Trophoblast cell (in vitro differentiated cells and primary cell): ENCODE measurements around the gene ANKRD55.

Experiments
- DNase-seq, 2 donors: peaks; one replicate each; pipeline ENCODE4 v3.0.0-alpha.2; 2016
- H2AFZ ChIP-seq: 2 replicates; pipeline ENCODE4 v1.6.1; 2013; ENCODE audit warnings: low read length, moderate library complexity, mild to moderate bottlenecking; ENCODE audit not compliant: insufficient read depth, poor library complexity
- H2AK5ac ChIP-seq: 2 replicates; pipeline ENCODE4 v1.6.1; 2013; ENCODE audit warnings: mild to moderate bottlenecking, low read length
- H2BK120ac ChIP-seq: 2 replicates; pipeline ENCODE4 v1.6.1; 2013; ENCODE audit warnings: low read length, mild to moderate bottlenecking, moderate library complexity; ENCODE audit not compliant: insufficient read depth, poor library complexity
- H2BK12ac ChIP-seq: 2 replicates; pipeline ENCODE4 v1.6.1; 2013; ENCODE audit warnings: mild to moderate bottlenecking, low read length, moderate library complexity
- H2BK5ac ChIP-seq: 2 replicates; pipeline ENCODE4 v1.6.1; 2013; ENCODE audit warnings: low read length, low read depth, moderate library complexity, mild to moderate bottlenecking; ENCODE audit not compliant: poor library complexity
- H3K14ac ChIP-seq: 2 replicates; pipeline ENCODE4 v1.6.1; 2013; ENCODE audit warnings: mild to moderate bottlenecking, low read length
- H3K18ac ChIP-seq: 2 replicates; pipeline ENCODE4 v1.6.1; 2013; ENCODE audit warnings: mild to moderate bottlenecking, low read length
- H3K23ac ChIP-seq: 2 replicates; pipeline ENCODE4 v1.6.1; 2013; ENCODE audit warnings: low read length
- H3K27ac ChIP-seq: 2 replicates; pipeline ENCODE4 v1.5.1; 2013; ENCODE audit warnings: low read depth, mild to moderate bottlenecking, inconsistent platforms, low read length, moderate library complexity
- H3K27me3 ChIP-seq: 2 replicates; pipeline ENCODE4 v1.6.1; 2013; ENCODE audit warnings: inconsistent platforms, mild to moderate bottlenecking, low read length, moderate library complexity; ENCODE audit not compliant: insufficient read depth
- H3K36me3 ChIP-seq, 2 experiments: 1 replicate in 1 of 2; 2 replicates in 1 of 2; pipeline ENCODE4 v1.6.1; 2013; ENCODE audit warnings: low read length in 2 of 2, mild to moderate bottlenecking in 2 of 2, moderate library complexity in 1 of 2; ENCODE audit not compliant: insufficient read depth in 2 of 2, control insufficient read depth in 1 of 2
- H3K4ac ChIP-seq: 2 replicates; pipeline ENCODE4 v1.6.1; 2013; ENCODE audit warnings: low read depth, mild to moderate bottlenecking, low read length, moderate library complexity
- H3K4me1 ChIP-seq, 2 experiments: 1 replicate in 1 of 2; 2 replicates in 1 of 2; pipeline ENCODE4 v1.6.1; 2013; ENCODE audit warnings: low read length in 2 of 2, mild to moderate bottlenecking in 2 of 2, moderate library complexity in 1 of 2; ENCODE audit not compliant: insufficient read depth in 2 of 2, control insufficient read depth in 1 of 2
- H3K4me2 ChIP-seq: 2 replicates; pipeline ENCODE4 v1.6.1; 2013; ENCODE audit warnings: inconsistent platforms, mild to moderate bottlenecking, low read length, moderate library complexity
- H3K4me3 ChIP-seq: 2 replicates; pipeline ENCODE4 v1.5.1; 2013; ENCODE audit warnings: mild to moderate bottlenecking, low read depth, low read length, inconsistent platforms
- H3K79me1 ChIP-seq: one replicate; pipeline ENCODE4 v1.6.1; 2013; ENCODE audit warnings: low read length
- H3K79me2 ChIP-seq: 2 replicates; pipeline ENCODE4 v1.6.1; 2013; ENCODE audit warnings: low read length, mild to moderate bottlenecking; ENCODE audit not compliant: control insufficient read depth, insufficient read depth, poor library complexity
- H3K9ac ChIP-seq: 2 replicates; pipeline ENCODE4 v1.6.1; 2013; ENCODE audit warnings: mild to moderate bottlenecking, low read length
- H3K9me3 ChIP-seq: 2 replicates; pipeline ENCODE4 v1.6.1; 2013; ENCODE audit warnings: low read depth, mild to moderate bottlenecking, control low read depth, inconsistent platforms, low read length; ENCODE audit not compliant: insufficient read depth
- H4K12ac ChIP-seq: 2 replicates; pipeline ENCODE4 v1.6.1; 2013; ENCODE audit warnings: low read depth, mild to moderate bottlenecking, low read length, moderate library complexity
- H4K8ac ChIP-seq: 2 replicates; pipeline ENCODE4 v1.6.1; 2013; ENCODE audit warnings: low read depth, mild to moderate bottlenecking, low read length, moderate library complexity
- H4K91ac ChIP-seq: one replicate; pipeline ENCODE4 v1.6.1; 2013; ENCODE audit warnings: low read depth, mild to moderate bottlenecking, low read length, moderate library complexity
- WGBS: extraction: QIAGEN DNeasy Blood & Tissue Kit; methylation state at CpG from one replicate; pipeline ENCODE4 v1.1.7; 2013; ENCODE audit warnings: missing lambda C conversion rate; ENCODE audit not compliant: insufficient read length, insufficient coverage; ENCODE audit errors: extremely low coverage; 5-methylcytosine and 5-hydroxymethylcytosine counted together

ANKRD55 gene

GRCh38 chr5:56100439-56101176 lies 132.5 kb downstream of the ANKRD55 start:
- Histone ChIP-seq H2BK5ac (no peak overlapping the region), H3K23ac (no peak overlapping the region), H3K79me1 (no peaks in the 10 kb centered on the region), H2AK5ac (no peak overlapping the region), H3K79me2 (no peaks in the 10 kb centered on the region), H3K27ac (no peak overlapping the region), H3K14ac (no peak overlapping the region), H4K91ac (no peak overlapping the region), H4K12ac (no peak overlapping the region), H3K36me3 (no peaks in the 10 kb centered on the region), H3K18ac (no peak overlapping the region), H3K9me3 (no peaks in the 10 kb centered on the region), H3K4me3 (no peak overlapping the region), H4K8ac (no peak overlapping the region), H2BK120ac (no peak overlapping the region), H3K27me3 (no peaks in the 10 kb centered on the region), H2AFZ (no peak overlapping the region), H2BK12ac (no peak overlapping the region), H3K9ac (no peak overlapping the region), H3K4ac (no peak overlapping the region), H3K4me2 (no peak overlapping the region), H3K4me1 (no peaks in the 10 kb centered on the region)
- WGBS, result no CpG with 5 or more reads among the region's 3 CpGs
- DNase-seq, result no peak

- Histone ChIP-seq H4K12ac (no peak overlapping the region), H3K9me3 (no peaks in the 10 kb centered on the region), H4K91ac (no peak overlapping the region), H3K79me1 (no peaks in the 10 kb centered on the region), H2BK120ac (no peak overlapping the region), H2BK12ac (no peak overlapping the region), H2BK5ac (no peak overlapping the region), H3K4me3 (no peak overlapping the region), H2AK5ac (no peak overlapping the region), H3K4ac (no peak overlapping the region), H3K36me3 (no peaks in the 10 kb centered on the region), H4K8ac (no peak overlapping the region), H3K18ac (no peak overlapping the region), H3K27ac (no peak overlapping the region), H3K27me3 (no peaks in the 10 kb centered on the region), H3K79me2 (no peaks in the 10 kb centered on the region), H3K14ac (no peak overlapping the region), H3K23ac (no peak overlapping the region), H3K9ac (no peak overlapping the region), H3K4me2 (no peak overlapping the region), H2AFZ (no peak overlapping the region), H3K4me1 (no peaks in the 10 kb centered on the region)
- WGBS, result no CpG with 5 or more reads among the region's 2 CpGs
- DNase-seq, result peak in 1 of 2 donors; percentile 71
Observed at GRCh38 chr5:56099346-56099745, 133.8 kb downstream of the ANKRD55 start.

GRCh38 chr5:56097055-56097454 lies 136.1 kb downstream of the ANKRD55 start:
- Histone ChIP-seq H3K9ac (no peak overlapping the region), H3K23ac (no peak overlapping the region), H3K27me3 (no peaks in the 10 kb centered on the region), H3K4ac (no peak overlapping the region), H3K4me1 (no peaks in the 10 kb centered on the region), H2AK5ac (no peak overlapping the region), H3K9me3 (no peaks in the 10 kb centered on the region), H2BK12ac (no peak overlapping the region), H3K27ac (no peak overlapping the region), H3K4me3 (no peak overlapping the region), H3K79me1 (no peaks in the 10 kb centered on the region), H3K14ac (no peak overlapping the region), H2BK5ac (no peak overlapping the region), H4K12ac (no peak overlapping the region), H3K79me2 (no peaks in the 10 kb centered on the region), H3K18ac (no peak overlapping the region), H3K36me3 (no peaks in the 10 kb centered on the region), H2BK120ac (no peak overlapping the region), H3K4me2 (no peak overlapping the region), H4K8ac (no peak overlapping the region), H4K91ac (no peak overlapping the region), H2AFZ (no peak overlapping the region)
- WGBS, result no CpG with 5 or more reads among the region's 3 CpGs
- no peak for DNase-seq

- DNase-seq, result no peak
- no peak overlapping the region for H3K4me3 ChIP-seq
- WGBS, result no CpG with 5 or more reads among the region's 3 CpGs
- no peak overlapping the region for H2BK5ac ChIP-seq
- H3K79me2 ChIP-seq, result no peaks in the 10 kb centered on the region
- H3K79me1 ChIP-seq, result no peaks in the 10 kb centered on the region
- no peak overlapping the region for H4K12ac ChIP-seq
- no peak overlapping the region for H2AK5ac ChIP-seq
- H3K36me3 ChIP-seq, result no peaks in the 10 kb centered on the region
- H3K4ac ChIP-seq, result no peak overlapping the region
- no peak overlapping the region for H3K23ac ChIP-seq
- no peak overlapping the region for H3K14ac ChIP-seq
- no peak overlapping the region for H2BK12ac ChIP-seq
- H2AFZ ChIP-seq, result no peak overlapping the region
- H3K4me1 ChIP-seq, result no peaks in the 10 kb centered on the region
- H3K9me3 ChIP-seq, result no peaks in the 10 kb centered on the region
- H3K27ac ChIP-seq, result no peak overlapping the region
- H3K18ac ChIP-seq, result no peak overlapping the region
- no peak overlapping the region for H4K91ac ChIP-seq
- no peak overlapping the region for H3K9ac ChIP-seq
- no peak overlapping the region for H2BK120ac ChIP-seq
- H3K27me3 ChIP-seq, result no peaks in the 10 kb centered on the region
- H3K4me2 ChIP-seq, result no peak overlapping the region
- no peak overlapping the region for H4K8ac ChIP-seq
Observed at GRCh38 chr5:56095579-56096102, 137.5 kb downstream of the ANKRD55 start.
